ENCODE results near the gene VAV2. TPM values are rescaled to one million over a fixed set of nuclear protein-coding genes. Genes with fewer than 3 reads are reported as not detected.

VAV2 gene
- total RNA-seq, 4 donors from 2014 or later = 15.0 to 25.7 (median 20.5) TPM

GRCh38 chr9:133895335-133895734 lies 96.8 kb downstream of the VAV2 start:
- TF ChIP-seq, protein P1, sequence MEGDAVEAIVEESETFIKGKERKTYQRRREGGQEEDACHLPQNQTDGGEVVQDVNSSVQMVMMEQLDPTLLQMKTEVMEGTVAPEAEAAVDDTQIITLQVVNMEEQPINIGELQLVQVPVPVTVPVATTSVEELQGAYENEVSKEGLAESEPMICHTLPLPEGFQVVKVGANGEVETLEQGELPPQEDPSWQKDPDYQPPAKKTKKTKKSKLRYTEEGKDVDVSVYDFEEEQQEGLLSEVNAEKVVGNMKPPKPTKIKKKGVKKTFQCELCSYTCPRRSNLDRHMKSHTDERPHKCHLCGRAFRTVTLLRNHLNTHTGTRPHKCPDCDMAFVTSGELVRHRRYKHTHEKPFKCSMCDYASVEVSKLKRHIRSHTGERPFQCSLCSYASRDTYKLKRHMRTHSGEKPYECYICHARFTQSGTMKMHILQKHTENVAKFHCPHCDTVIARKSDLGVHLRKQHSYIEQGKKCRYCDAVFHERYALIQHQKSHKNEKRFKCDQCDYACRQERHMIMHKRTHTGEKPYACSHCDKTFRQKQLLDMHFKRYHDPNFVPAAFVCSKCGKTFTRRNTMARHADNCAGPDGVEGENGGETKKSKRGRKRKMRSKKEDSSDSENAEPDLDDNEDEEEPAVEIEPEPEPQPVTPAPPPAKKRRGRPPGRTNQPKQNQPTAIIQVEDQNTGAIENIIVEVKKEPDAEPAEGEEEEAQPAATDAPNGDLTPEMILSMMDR (IDR thresholded peaks at IDR 0.05) = no peak
- no peak for TF ChIP-seq POLR2A (IDR thresholded peaks at IDR 0.05)
- no peaks in the 10 kb centered on the region for H3K27me3 ChIP-seq
- WGBS, 2 donors = 86 to 87% methylated on average over 11 of the region's 11 CpGs

DNA sequence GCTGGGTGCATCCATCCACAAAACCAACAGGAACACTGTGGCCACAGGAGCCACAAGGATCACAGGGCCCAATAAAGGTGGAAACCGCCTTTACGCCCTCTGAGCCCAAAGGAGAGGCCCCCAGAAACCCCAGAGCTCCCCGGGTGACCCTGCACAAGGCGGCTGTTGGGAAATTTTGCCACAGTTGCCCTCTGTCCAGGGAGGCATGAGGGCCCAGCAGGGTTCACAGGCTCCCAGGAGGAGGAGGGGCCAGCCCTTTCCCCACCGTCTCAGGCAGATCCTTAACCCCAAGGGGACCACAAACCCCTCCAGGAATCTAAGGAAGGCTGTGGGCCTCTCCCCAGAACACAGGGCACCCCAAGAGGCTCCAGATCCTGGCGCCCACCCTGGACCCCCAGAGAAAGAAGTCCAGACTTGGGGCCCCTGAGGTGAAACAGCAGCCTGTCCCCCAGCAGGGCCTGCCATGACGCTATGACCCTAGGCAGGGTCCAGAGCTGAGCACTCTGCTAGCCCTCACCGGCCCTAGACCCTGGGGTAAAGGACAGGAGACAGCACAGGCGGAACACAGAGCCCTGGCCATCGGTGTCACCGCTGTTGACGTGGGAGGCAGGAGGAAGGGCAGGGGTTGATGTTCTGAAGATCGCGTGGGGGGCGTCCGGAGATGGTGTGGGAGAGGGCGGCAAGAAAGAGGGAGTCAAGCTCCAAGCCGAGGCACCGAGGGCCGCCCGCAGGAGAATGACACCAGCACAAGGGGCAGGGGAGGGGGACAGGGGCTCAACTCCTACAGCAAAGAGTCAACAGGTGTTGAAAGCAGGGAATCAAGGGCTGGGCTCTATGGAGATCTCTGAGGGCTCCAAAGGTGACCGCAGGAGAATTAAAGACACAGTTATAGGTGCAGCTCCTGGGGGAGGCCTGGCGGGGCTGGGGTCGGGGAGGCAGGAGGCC lies 97.5 kb downstream of the VAV2 start:
- intact Hi-C loops (cut with DNase I) = no loop called here
- no peak for TF ChIP-seq POLR2A (IDR thresholded peaks at IDR 0.05)
- TF ChIP-seq, protein P1 (IDR thresholded peaks at IDR 0.05) = no peak
- no peaks in the 10 kb centered on the region for H3K9me3 ChIP-seq
- no peak for DNase-seq
- no peaks in the 10 kb centered on the region for H3K36me3 ChIP-seq
- 96 to 97% methylated on average over 19 to 24 of the region's 24 CpGs for WGBS, 2 donors
- no peaks in the 10 kb centered on the region for H3K27me3 ChIP-seq
- no peak overlapping the region for H3K4me3 ChIP-seq (replicated peaks in 1 of 3)
- peaks cover 8 to 14% of the 10 kb centered on the region in 2 donors for H3K4me1 ChIP-seq
- H3K27ac ChIP-seq = no peak overlapping the region

More at GRCh38 chr9:133895335-133895734, 96.8 kb downstream of the VAV2 start:
- intact Hi-C loops (cut with DNase I) = no loop called here
- Histone ChIP-seq H3K4me1 (peaks cover 9 to 18% of the 10 kb centered on the region in 2 donors), H3K9me3 (no peaks in the 10 kb centered on the region), H3K27ac (no peak overlapping the region), H3K36me3 (no peaks in the 10 kb centered on the region), H3K4me3 (replicated peaks in 1 of 3) (no peak overlapping the region)
- no peak for DNase-seq

- no peaks in the 10 kb centered on the region for H3K27me3 ChIP-seq
- intact Hi-C loops (cut with DNase I) = no loop called here
- no peaks in the 10 kb centered on the region for H3K36me3 ChIP-seq
- H3K4me3 ChIP-seq (replicated peaks in 1 of 3) = no peak overlapping the region
- WGBS, 2 donors = 92 to 94% methylated on average over 30 to 38 of the region's 40 CpGs
- no peak overlapping the region for H3K27ac ChIP-seq
- peaks cover 8 to 14% of the 10 kb centered on the region in 2 donors for H3K4me1 ChIP-seq
- no peak for DNase-seq
- H3K9me3 ChIP-seq = no peaks in the 10 kb centered on the region
- TF ChIP-seq POLR2A (IDR thresholded peaks at IDR 0.05) = no peak
- TF ChIP-seq, protein P1 (IDR thresholded peaks at IDR 0.05) = no peak
Measured at GRCh38 chr9:133893191-133893994, 98.7 kb downstream of the VAV2 start.

- peaks cover under 1 to 8% of the 10 kb centered on the region in 2 donors for H3K4me1 ChIP-seq
- H3K27me3 ChIP-seq = no peaks in the 10 kb centered on the region
- no peak overlapping the region for H3K4me3 ChIP-seq (replicated peaks in 1 of 3)
- intact Hi-C loops (cut with DNase I) = no loop called here
- no peaks in the 10 kb centered on the region for H3K36me3 ChIP-seq
- no peak for DNase-seq
- H3K27ac ChIP-seq = no peak overlapping the region
- 62 to 70% methylated on average over 16 of the region's 17 CpGs for WGBS, 2 donors
- TF ChIP-seq, protein P1 (IDR thresholded peaks at IDR 0.05) = no peak
- no peak for TF ChIP-seq POLR2A (IDR thresholded peaks at IDR 0.05)
- H3K9me3 ChIP-seq = no peaks in the 10 kb centered on the region
Measured at GRCh38 chr9:133892193-133892920, 99.8 kb downstream of the VAV2 start.
